WTC11 (cell line): ENCODE measurements around the gene RPGR.

Experiments
- CBFB ChIP-seq: sonication (generic); formaldehyde crosslinking; IDR thresholded peaks from 2 replicates; pipeline ENCODE4 v1.8.1; 2022; ENCODE audit warnings: mild to moderate bottlenecking, low read depth, missing genetic modification reagents
- CTCF ChIP-seq: fragments of 200-600 bp; IDR thresholded peaks from 2 replicates; pipeline ENCODE4 v1.8.0; 2022; ENCODE audit warnings: antibody characterized with exemption
- E2F4 ChIP-seq: sonication (generic); formaldehyde crosslinking; IDR thresholded peaks from 2 replicates; pipeline ENCODE4 v1.8.1; 2022; ENCODE audit warnings: low read depth, mild to moderate bottlenecking, moderate library complexity, missing genetic modification reagents, borderline replicate concordance
- FOXJ3 ChIP-seq: sonication (generic); formaldehyde crosslinking; IDR thresholded peaks from 2 replicates; pipeline ENCODE4 v1.9.0; 2021; ENCODE audit warnings: missing genetic modification reagents, mild to moderate bottlenecking, borderline replicate concordance
- MAX ChIP-seq: sonication (generic); formaldehyde crosslinking; IDR thresholded peaks from 2 replicates; pipeline ENCODE4 v1.8.0; 2022; ENCODE audit warnings: mild to moderate bottlenecking, missing genetic modification reagents
- NFYB ChIP-seq: sonication (generic); formaldehyde crosslinking; conservative IDR thresholded peaks from 2 replicates; pipeline ENCODE4 v1.8.0; 2022; ENCODE audit warnings: low read depth, missing genetic modification reagents
- STAT6 ChIP-seq: sonication (generic); formaldehyde crosslinking; conservative IDR thresholded peaks from 2 replicates; pipeline ENCODE4 v1.8.1; 2023; ENCODE audit warnings: mild to moderate bottlenecking, low read depth, missing genetic modification reagents, moderate library complexity
- ZNF396 ChIP-seq: fragments of 250-450 bp; sonication (Bioruptor Pico); IDR thresholded peaks from 2 replicates; pipeline ENCODE4 v1.8.0; 2021; ENCODE audit warnings: mild to moderate bottlenecking, moderate library complexity, borderline replicate concordance

DNA sequence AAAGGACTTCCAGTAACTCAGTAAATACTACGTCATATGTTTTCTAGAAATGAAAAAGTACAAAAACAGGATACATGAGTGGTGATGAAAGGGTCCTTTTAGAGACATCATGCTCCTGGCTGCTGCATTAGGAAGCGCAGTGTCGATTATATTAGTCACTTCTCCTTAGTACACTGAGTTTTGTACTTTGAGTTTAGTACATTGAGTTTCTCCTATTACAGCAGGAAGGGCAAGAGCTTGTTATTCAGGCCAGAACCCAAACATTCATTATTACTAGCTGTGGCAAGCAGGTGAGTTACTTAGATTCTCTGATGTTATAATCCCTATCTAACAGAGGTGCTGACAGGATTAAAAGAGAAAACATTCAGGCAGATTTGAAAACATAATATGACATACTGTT is 21.3 kb downstream of the RPGR start:
- TF ChIP-seq MAX: no peak
- TF ChIP-seq CTCF: no peak
- no peak for TF ChIP-seq FOXJ3
- TF ChIP-seq E2F4 (CRISPR knock-in tag): no peak
- TF ChIP-seq NFYB (CRISPR knock-in tag): no peak
- TF ChIP-seq ZNF396 (CRISPR knock-in tag): no peak
- no peak for TF ChIP-seq CBFB (CRISPR knock-in tag)
- no peak for TF ChIP-seq STAT6 (CRISPR knock-in tag)
